MM.1S (cell line): ENCODE results near the gene SCGB1C2.
"Not testable (repeated sequence)": the region's sequence is repeated elsewhere in the genome, so short reads cannot be mapped to it uniquely, and the experiment has no call there.

Experiments
- DNase-seq: peaks from one replicate; pipeline ENCODE4 v3.0.0-alpha.2; 2015
- H2AFZ ChIP-seq: fragments of 300-600 bp; sonication (generic); 2 replicates; pipeline ENCODE4 v1.6.0; 2016; ENCODE audit warnings: antibody characterized with exemption, low read length
- H3F3A ChIP-seq: fragments of 300-600 bp; sonication (generic); 2 replicates; pipeline ENCODE4 v1.6.1; 2016; ENCODE audit warnings: mild to moderate bottlenecking, antibody characterized with exemption, low read length, moderate library complexity, mixed read lengths; ENCODE audit not compliant: insufficient read depth
- H3K27ac ChIP-seq: fragments of 300-600 bp; sonication (generic); 2 replicates; pipeline ENCODE4 v1.5.1; 2016; ENCODE audit warnings: mild to moderate bottlenecking, low read length
- H3K27me3 ChIP-seq: fragments of 300-600 bp; sonication (generic); replicated peaks from 2 replicates; pipeline ENCODE4 v1.6.0; 2016; ENCODE audit warnings: low read length; ENCODE audit not compliant: insufficient read depth
- H3K36me3 ChIP-seq: fragments of 300-600 bp; sonication (generic); replicated peaks from 2 replicates; pipeline ENCODE4 v1.6.1; 2016; ENCODE audit warnings: mild to moderate bottlenecking, low read length, mixed read lengths; ENCODE audit not compliant: insufficient read depth
- H3K4me1 ChIP-seq: fragments of 300-600 bp; sonication (generic); 2 replicates; pipeline ENCODE4 v1.6.1; 2016; ENCODE audit warnings: low read length, mixed read lengths
- H3K4me2 ChIP-seq: fragments of 300-600 bp; sonication (generic); 2 replicates; pipeline ENCODE4 v1.6.0; 2016; ENCODE audit warnings: low read depth, low read length
- H3K4me3 ChIP-seq: fragments of 300-600 bp; sonication (generic); 2 replicates; pipeline ENCODE4 v1.5.1; 2016; ENCODE audit warnings: low read length, mixed read lengths
- H3K79me2 ChIP-seq: fragments of 300-600 bp; sonication (generic); 2 replicates; pipeline ENCODE4 v1.6.1; 2016; ENCODE audit warnings: mixed run types, low read length, mixed read lengths
- H3K9ac ChIP-seq: fragments of 300-600 bp; sonication (generic); 2 replicates; pipeline ENCODE4 v1.6.1; 2016; ENCODE audit warnings: low read length, mixed read lengths
- H3K9me2 ChIP-seq: fragments of 300-600 bp; sonication (generic); replicated peaks from 2 replicates; pipeline ENCODE4 v1.6.1; 2016; ENCODE audit warnings: mild to moderate bottlenecking, low read length, mixed read lengths; ENCODE audit not compliant: insufficient read depth
- H3K9me3 ChIP-seq: fragments of 300-600 bp; sonication (generic); replicated peaks from 2 replicates; pipeline ENCODE4 v1.6.1; 2016; ENCODE audit warnings: mild to moderate bottlenecking, low read length, mixed read lengths; ENCODE audit not compliant: insufficient read depth
- H4K20me1 ChIP-seq: fragments of 300-600 bp; sonication (generic); 2 replicates; pipeline ENCODE4 v1.6.1; 2016; ENCODE audit warnings: mild to moderate bottlenecking, low read length, moderate library complexity, mixed read lengths; ENCODE audit not compliant: insufficient read depth
- CTCF ChIP-seq: fragments of 300-600 bp; sonication (generic); IDR thresholded peaks from 2 replicates; pipeline ENCODE4 v1.5.1; 2016; ENCODE audit warnings: antibody characterized with exemption, low read length, mixed read lengths
- EZH2 ChIP-seq: fragments of 300-600 bp; sonication (generic); optimal IDR thresholded peaks from 2 replicates; pipeline ENCODE3; 2017; ENCODE audit warnings: low read depth, mild to moderate bottlenecking, antibody characterized with exemption, low read length, mixed read lengths
- EZH2phosphoT487 ChIP-seq: fragments of 300-600 bp; sonication (generic); IDR thresholded peaks from 2 replicates; pipeline ENCODE4 v1.6.1; 2018; ENCODE audit warnings: antibody characterized with exemption, low read length

Gene SCGB1C2

GRCh38 chr17:136531-136930 lies 838 bp upstream of the SCGB1C2 start:
- H3K4me2 ChIP-seq, H3K27me3 ChIP-seq, H4K20me1 ChIP-seq, H3K9ac ChIP-seq, H3K9me3 ChIP-seq, H3K4me1 ChIP-seq, DNase-seq, H3F3A ChIP-seq, H2AFZ ChIP-seq, H3K79me2 ChIP-seq, H3K36me3 ChIP-seq, H3K4me3 ChIP-seq, H3K27ac ChIP-seq, H3K9me2 ChIP-seq: not testable (repeated sequence)
- TF ChIP-seq CTCF, result peak; percentile 21

DNA sequence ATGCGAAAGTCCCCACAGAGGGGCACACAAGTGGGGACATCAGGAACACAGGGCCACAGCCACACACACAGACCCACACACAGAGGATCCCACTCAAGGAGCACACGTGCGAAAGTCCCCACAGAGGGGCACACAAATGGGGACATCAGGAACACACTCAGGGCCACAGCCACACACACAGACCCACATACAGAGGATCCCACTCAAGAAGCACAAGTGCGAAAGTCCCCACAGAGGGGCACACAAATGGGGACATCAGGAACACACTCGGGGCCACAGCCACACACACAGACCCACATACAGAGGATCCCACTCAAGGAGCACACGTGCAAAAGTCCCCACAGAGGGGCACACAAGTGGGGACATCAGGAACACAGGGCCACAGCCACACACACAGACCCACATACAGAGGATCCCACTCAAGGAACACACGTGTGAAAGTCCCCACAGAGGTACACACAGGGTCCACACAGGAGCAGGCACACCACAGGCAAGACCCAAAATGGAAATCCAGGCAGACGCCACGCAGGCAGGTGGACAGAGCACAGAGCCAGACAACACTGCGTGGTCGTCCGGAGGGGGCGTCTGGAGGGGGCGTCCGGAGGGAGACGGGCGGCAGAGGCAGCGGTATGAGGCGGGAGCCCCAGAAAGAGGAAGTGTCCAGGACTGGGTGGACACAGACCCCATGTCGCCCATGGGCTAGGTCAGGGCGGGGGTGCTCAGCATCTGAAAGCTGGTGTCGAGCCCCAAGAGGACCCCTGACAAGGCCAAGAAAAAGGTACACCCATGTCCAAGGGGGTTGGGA lies 2.2 kb downstream of the SCGB1C2 start:
- not testable (repeated sequence) for H3K36me3 ChIP-seq, H3K4me3 ChIP-seq, H3K4me1 ChIP-seq, H3K9me2 ChIP-seq, H4K20me1 ChIP-seq, H3K4me2 ChIP-seq, H3K79me2 ChIP-seq, H3K9me3 ChIP-seq, DNase-seq, H2AFZ ChIP-seq, H3K27ac ChIP-seq, H3K27me3 ChIP-seq, H3F3A ChIP-seq, H3K9ac ChIP-seq

DNA sequence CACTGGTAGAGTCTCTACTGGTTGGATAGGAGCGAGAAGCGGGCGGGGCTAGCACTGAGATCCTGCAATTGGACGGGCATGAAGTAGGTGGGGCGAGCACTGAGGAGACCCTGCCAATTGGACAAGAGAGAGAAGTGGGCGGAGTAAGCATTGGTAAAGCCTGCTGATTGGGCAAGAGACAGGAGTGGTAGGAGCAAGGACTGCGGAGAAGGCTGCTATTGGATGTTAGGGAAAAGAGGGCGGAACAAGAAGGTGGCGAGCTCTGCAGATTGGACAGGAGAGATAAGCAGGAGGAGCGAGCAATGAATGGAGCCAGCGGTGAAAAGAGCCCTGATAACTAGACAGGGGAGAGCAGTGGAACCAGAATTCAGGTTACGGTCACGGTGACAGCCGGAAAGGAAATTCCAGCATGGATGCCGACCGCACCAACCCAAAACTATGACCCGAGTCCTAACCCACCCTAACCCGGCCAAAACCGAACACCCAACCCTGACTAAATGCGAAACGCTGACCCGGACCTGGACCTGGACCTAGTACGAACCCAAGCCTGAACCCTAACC lies 4.8 kb downstream of the SCGB1C2 start:
- H3F3A ChIP-seq, result no peaks in the 10 kb centered on the region
- no peak overlapping the region for H2AFZ ChIP-seq
- no peaks in the 10 kb centered on the region for H4K20me1 ChIP-seq
- H3K4me1 ChIP-seq, result no peaks in the 10 kb centered on the region
- no peaks in the 10 kb centered on the region for H3K79me2 ChIP-seq
- no peaks in the 10 kb centered on the region for H3K9me2 ChIP-seq
- no peaks in the 10 kb centered on the region for H3K9me3 ChIP-seq
- TF ChIP-seq EZH2phosphoT487 (no peak), EZH2 (no peak), CTCF (no peak)
- peaks cover 30% of the 10 kb centered on the region for H3K27me3 ChIP-seq
- no peaks in the 10 kb centered on the region for H3K36me3 ChIP-seq
- no peak overlapping the region for H3K4me2 ChIP-seq
- no peak overlapping the region for H3K4me3 ChIP-seq
- DNase-seq, result no peak
- no peak overlapping the region for H3K27ac ChIP-seq
- H3K9ac ChIP-seq, result no peak overlapping the region
